ENCODE measurements around the gene PARVA.

Gene PARVA

GRCh38 chr11:12524865-12525264 lies 147.5 kb downstream of the PARVA start:
- Histone ChIP-seq H3K14ac (ENCODE audit: low read length in 2 of 2) (no peak overlapping the region), H3K4ac (ENCODE audit: low read depth in 1 of 2, low read length in 2 of 2) (no peak overlapping the region), H3K18ac (ENCODE audit: low read depth in 1 of 2, low read length in 2 of 2) (peak overlapping the region in 1 of 2 experiments; percentile 53), H3K9ac (ENCODE audit: low read length) (no peak overlapping the region), H3K4me2 (ENCODE audit: low read length, poor library complexity, severe bottlenecking) (no peak overlapping the region), H2BK15ac (ENCODE audit: low read depth, poor library complexity, severe bottlenecking) (no peak overlapping the region), H4K91ac (ENCODE audit: low read length) (peak overlapping the region; percentile 52), H3K23ac (ENCODE audit: low read length in 2 of 2) (no peak overlapping the region), H4K8ac (ENCODE audit: low read length) (no peak overlapping the region), H3K27me3 (ENCODE audit: control insufficient read depth in 1 of 2, insufficient read depth in 1 of 2, low read length in 2 of 2) (no peaks in the 10 kb centered on the region), H2AFZ (ENCODE audit: low read depth, low read length) (no peak overlapping the region), H2BK5ac (ENCODE audit: low read depth, low read length, poor library complexity, severe bottlenecking) (no peak overlapping the region), H2AK5ac (ENCODE audit: low read length, severe bottlenecking) (no peak overlapping the region), H2BK12ac (ENCODE audit: low read length in 2 of 2) (peak overlapping the region in 1 of 2 experiments; percentile 18), H3K4me1 (ENCODE audit: control insufficient read depth, insufficient read depth, low read depth, low read length) (peaks cover 10% of the 10 kb centered on the region), H3K4me3 (ENCODE audit: insufficient read depth in 1 of 2, low read depth in 1 of 2, low read length in 2 of 2) (no peak overlapping the region), H3K9me3 (ENCODE audit: control insufficient read depth, low read length) (no peaks in the 10 kb centered on the region), H3K36me3 (ENCODE audit: control insufficient read depth in 1 of 2, insufficient read depth in 2 of 2, low read depth in 1 of 2, low read length in 2 of 2) (peaks cover 41 to 52% of the 10 kb centered on the region in 2 experiments), H2BK120ac (ENCODE audit: low read depth, low read length) (no peak overlapping the region), H3K27ac (ENCODE audit: low read length, poor library complexity, severe bottlenecking) (no peak overlapping the region), H3K79me1 (replicated peaks; ENCODE audit: low read length, poor library complexity, severe bottlenecking) (peaks cover 8% of the 10 kb centered on the region)
- 77% methylated on average over 5 of the region's 5 CpGs for WGBS
- no peak for DNase-seq

GRCh38 chr11:12525466-12526055 lies 148.2 kb downstream of the PARVA start:
- H3K9ac ChIP-seq (ENCODE audit: low read length), result no peak overlapping the region
- H3K4ac ChIP-seq (ENCODE audit: low read depth in 1 of 2, low read length in 2 of 2), result no peak overlapping the region

GRCh38 chr11:12526789-12527188 lies 149.4 kb downstream of the PARVA start:
- peaks cover 8% of the 10 kb centered on the region for H3K79me1 ChIP-seq (replicated peaks; ENCODE audit: low read length, poor library complexity, severe bottlenecking)
- no peak overlapping the region for H3K4ac ChIP-seq (ENCODE audit: low read depth in 1 of 2, low read length in 2 of 2)
- H3K23ac ChIP-seq (ENCODE audit: low read length in 2 of 2), result no peak overlapping the region
- H2BK5ac ChIP-seq (ENCODE audit: low read depth, low read length, poor library complexity, severe bottlenecking), result no peak overlapping the region
- DNase-seq, result peak; percentile 66
- no peak overlapping the region for H2BK15ac ChIP-seq (ENCODE audit: low read depth, poor library complexity, severe bottlenecking)
- peaks cover 37 to 38% of the 10 kb centered on the region in 2 experiments for H3K36me3 ChIP-seq (ENCODE audit: control insufficient read depth in 1 of 2, insufficient read depth in 2 of 2, low read depth in 1 of 2, low read length in 2 of 2)
- no peak overlapping the region for H3K14ac ChIP-seq (ENCODE audit: low read length in 2 of 2)
- no peak overlapping the region for H2AFZ ChIP-seq (ENCODE audit: low read depth, low read length)
- H3K27me3 ChIP-seq (ENCODE audit: control insufficient read depth in 1 of 2, insufficient read depth in 1 of 2, low read length in 2 of 2), result no peaks in the 10 kb centered on the region
- no peak overlapping the region for H3K4me3 ChIP-seq (ENCODE audit: insufficient read depth in 1 of 2, low read depth in 1 of 2, low read length in 2 of 2)
- peaks cover 10% of the 10 kb centered on the region for H3K4me1 ChIP-seq (ENCODE audit: control insufficient read depth, insufficient read depth, low read depth, low read length)
- H3K9ac ChIP-seq (ENCODE audit: low read length), result peak overlapping the region; percentile 9
- no peak overlapping the region for H2AK5ac ChIP-seq (ENCODE audit: low read length, severe bottlenecking)
- no peak overlapping the region for H2BK120ac ChIP-seq (ENCODE audit: low read depth, low read length)
- H3K27ac ChIP-seq (ENCODE audit: low read length, poor library complexity, severe bottlenecking), result peak overlapping the region; percentile 24
- H4K8ac ChIP-seq (ENCODE audit: low read length), result peak overlapping the region; percentile 24
- peak overlapping the region in 1 of 2 experiments; percentile 7 for H2BK12ac ChIP-seq (ENCODE audit: low read length in 2 of 2)
- 75% methylated on average over 1 of the region's 1 CpG for WGBS
- no peak overlapping the region for H3K18ac ChIP-seq (ENCODE audit: low read depth in 1 of 2, low read length in 2 of 2)
- no peaks in the 10 kb centered on the region for H3K9me3 ChIP-seq (ENCODE audit: control insufficient read depth, low read length)
- no peak overlapping the region for H3K4me2 ChIP-seq (ENCODE audit: low read length, poor library complexity, severe bottlenecking)
- H4K91ac ChIP-seq (ENCODE audit: low read length), result no peak overlapping the region

More at GRCh38 chr11:12525466-12526055, 148.2 kb downstream of the PARVA start:
- Histone ChIP-seq H3K23ac (ENCODE audit: low read length in 2 of 2) (no peak overlapping the region), H3K9me3 (ENCODE audit: control insufficient read depth, low read length) (no peaks in the 10 kb centered on the region), H3K27me3 (ENCODE audit: control insufficient read depth in 1 of 2, insufficient read depth in 1 of 2, low read length in 2 of 2) (no peaks in the 10 kb centered on the region), H2AK5ac (ENCODE audit: low read length, severe bottlenecking) (no peak overlapping the region), H3K4me3 (ENCODE audit: insufficient read depth in 1 of 2, low read depth in 1 of 2, low read length in 2 of 2) (no peak overlapping the region), H2BK15ac (ENCODE audit: low read depth, poor library complexity, severe bottlenecking) (peak overlapping the region; percentile 36), H3K14ac (ENCODE audit: low read length in 2 of 2) (no peak overlapping the region), H2BK120ac (ENCODE audit: low read depth, low read length) (no peak overlapping the region), H3K18ac (ENCODE audit: low read depth in 1 of 2, low read length in 2 of 2) (peak overlapping the region in 1 of 2 experiments; percentile 53), H3K79me1 (replicated peaks; ENCODE audit: low read length, poor library complexity, severe bottlenecking) (peaks cover 8% of the 10 kb centered on the region), H4K8ac (ENCODE audit: low read length) (no peak overlapping the region), H3K27ac (ENCODE audit: low read length, poor library complexity, severe bottlenecking) (no peak overlapping the region), H2BK5ac (ENCODE audit: low read depth, low read length, poor library complexity, severe bottlenecking) (no peak overlapping the region), H2BK12ac (ENCODE audit: low read length in 2 of 2) (peak overlapping the region in 1 of 2 experiments; percentile 18), H2AFZ (ENCODE audit: low read depth, low read length) (no peak overlapping the region), H3K4me1 (ENCODE audit: control insufficient read depth, insufficient read depth, low read depth, low read length) (peaks cover 10% of the 10 kb centered on the region), H3K36me3 (ENCODE audit: control insufficient read depth in 1 of 2, insufficient read depth in 2 of 2, low read depth in 1 of 2, low read length in 2 of 2) (peaks cover 39 to 45% of the 10 kb centered on the region in 2 experiments), H3K4me2 (ENCODE audit: low read length, poor library complexity, severe bottlenecking) (no peak overlapping the region), H4K91ac (ENCODE audit: low read length) (no peak overlapping the region)
- WGBS, result 100% methylated on average over 1 of the region's 1 CpG
- DNase-seq, result no peak

GRCh38 chr11:12528487-12528886 lies 151.1 kb downstream of the PARVA start:
- no peak overlapping the region for H2BK120ac ChIP-seq (ENCODE audit: low read depth, low read length)

More at GRCh38 chr11:12528487-12528886, 151.1 kb downstream of the PARVA start:
- Histone ChIP-seq H3K27me3 (ENCODE audit: control insufficient read depth in 1 of 2, insufficient read depth in 1 of 2, low read length in 2 of 2) (no peaks in the 10 kb centered on the region), H3K4ac (ENCODE audit: low read depth in 1 of 2, low read length in 2 of 2) (no peak overlapping the region), H3K4me1 (ENCODE audit: control insufficient read depth, insufficient read depth, low read depth, low read length) (peaks cover 10% of the 10 kb centered on the region), H3K14ac (ENCODE audit: low read length in 2 of 2) (no peak overlapping the region), H3K9me3 (ENCODE audit: control insufficient read depth, low read length) (no peaks in the 10 kb centered on the region), H2BK15ac (ENCODE audit: low read depth, poor library complexity, severe bottlenecking) (no peak overlapping the region), H3K4me3 (ENCODE audit: insufficient read depth in 1 of 2, low read depth in 1 of 2, low read length in 2 of 2) (no peak overlapping the region), H3K27ac (ENCODE audit: low read length, poor library complexity, severe bottlenecking) (no peak overlapping the region), H3K23ac (ENCODE audit: low read length in 2 of 2) (no peak overlapping the region), H4K91ac (ENCODE audit: low read length) (no peak overlapping the region), H4K8ac (ENCODE audit: low read length) (no peak overlapping the region), H2BK12ac (ENCODE audit: low read length in 2 of 2) (no peak overlapping the region), H2AFZ (ENCODE audit: low read depth, low read length) (no peak overlapping the region), H2AK5ac (ENCODE audit: low read length, severe bottlenecking) (no peak overlapping the region), H2BK5ac (ENCODE audit: low read depth, low read length, poor library complexity, severe bottlenecking) (no peak overlapping the region), H3K36me3 (ENCODE audit: control insufficient read depth in 1 of 2, insufficient read depth in 2 of 2, low read depth in 1 of 2, low read length in 2 of 2) (peaks cover 40 to 43% of the 10 kb centered on the region in 2 experiments), H3K18ac (ENCODE audit: low read depth in 1 of 2, low read length in 2 of 2) (no peak overlapping the region), H3K9ac (ENCODE audit: low read length) (no peak overlapping the region), H3K79me1 (replicated peaks; ENCODE audit: low read length, poor library complexity, severe bottlenecking) (peaks cover 8% of the 10 kb centered on the region), H3K4me2 (ENCODE audit: low read length, poor library complexity, severe bottlenecking) (no peak overlapping the region)
- 100% methylated on average over 2 of the region's 2 CpGs for WGBS
- no peak for DNase-seq
